ENCODE measurements around the gene NECTIN2. TPM values are rescaled to one million over a fixed set of nuclear protein-coding genes. Genes with fewer than 3 reads are reported as not detected.

The NECTIN2 gene
- polyA plus RNA-seq, 2 of the 4 experiments (the other 2 are of a cell fraction) = 69.4 to 89.6 TPM

DNA sequence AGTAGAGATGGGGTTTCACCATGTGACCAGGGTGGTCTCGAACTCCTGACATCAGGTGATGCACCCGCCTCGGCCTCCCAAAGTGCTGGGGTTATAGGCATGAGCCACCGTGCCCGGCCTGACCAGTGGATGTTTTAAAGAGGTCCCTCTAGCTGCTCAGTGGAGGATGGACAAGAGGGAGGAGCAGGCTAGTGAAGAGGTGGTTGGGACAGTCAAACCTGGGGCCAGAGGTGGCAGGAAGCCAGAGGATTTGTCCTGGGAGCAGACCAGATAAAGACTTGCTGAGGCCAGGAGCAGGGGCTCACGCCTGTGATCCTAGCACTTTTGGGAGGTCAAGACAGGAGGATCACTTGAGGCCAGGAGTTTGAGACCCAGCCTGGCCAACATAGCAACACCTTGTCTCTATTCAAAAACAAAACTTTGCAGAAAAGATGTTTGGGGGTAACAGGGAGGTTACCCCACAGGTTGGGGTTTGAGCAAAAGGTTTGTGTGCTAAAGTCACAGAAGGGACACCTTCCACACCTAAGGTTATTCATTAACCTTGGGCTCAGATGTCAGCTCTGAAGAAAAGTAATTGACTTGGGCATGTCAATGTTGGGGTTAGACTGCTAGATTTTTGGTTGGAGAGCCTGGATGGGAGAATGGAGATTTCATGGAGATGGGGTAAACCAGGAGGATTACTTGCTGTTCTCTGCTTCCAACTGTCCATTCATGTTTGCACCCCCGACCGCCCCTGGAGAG is 28.2 kb upstream of the NECTIN2 start:
- FAIRE-seq (no peak), DNase-seq (ENCODE audit: low read depth in 1 of 2, low spot score in 1 of 2) (no peak), ATAC-seq (no peak)
- H3K4me3 ChIP-seq = no peak overlapping the region
- no peak overlapping the region for H3K4me2 ChIP-seq
- H3K9me3 ChIP-seq = no peaks in the 10 kb centered on the region
- H3K4me1 ChIP-seq = peaks cover 5% of the 10 kb centered on the region; the same call in 1 of the 3 replicates
- H3K27ac ChIP-seq = no peak overlapping the region
- ChIA-PET CTCF (interaction anchor here (1.4 to 3.4 kb wide), 3 partner anchors 26 to 34 kb away, joined by 4 to 15 read pairs (median 7); partner anchors contain the start of gene NECTIN2), POLR2A (interaction anchor here (0.6 to 1.3 kb wide), 2 partner anchors 9 to 156 kb away, joined by 3 read pairs; partner anchors contain the start of gene BCAM)
- TF ChIP-seq KDM5A (IDR thresholded peaks at IDR 0.05) (no peak), NR3C1 (IDR thresholded peaks at IDR 0.05) (no peak), POLR2AphosphoS2 (conservative IDR thresholded peaks at IDR 0.05; ENCODE audit: low read length) (no peak), CBX2 (IDR thresholded peaks at IDR 0.05; ENCODE audit: borderline replicate concordance, low read depth) (no peak), HDAC2 (IDR thresholded peaks at IDR 0.05) (no peak), ZFP36 (IDR thresholded peaks at IDR 0.05; ENCODE audit: borderline replicate concordance, partially characterized antibody) (no peak), HOXB5 (CRISPR knock-in tag; IDR thresholded peaks at IDR 0.05) (no peak), NPAS2 (CRISPR knock-in tag; IDR thresholded peaks at IDR 0.05; ENCODE audit: borderline replicate concordance) (no peak), MAZ (IDR thresholded peaks at IDR 0.05; ENCODE audit: borderline replicate concordance, low read depth, low read length) (no peak), RFX5 (IDR thresholded peaks at IDR 0.05) (no peak), POLR2A (IDR thresholded peaks at IDR 0.05; ENCODE audit: low read length) (no peak), RCOR1 (IDR thresholded peaks at IDR 0.05; ENCODE audit: low read depth, low read length) (no peak), TP53 (CRISPR knock-in tag; IDR thresholded peaks at IDR 0.05) (no peak)
- TF ChIP-seq, protein P1, sequence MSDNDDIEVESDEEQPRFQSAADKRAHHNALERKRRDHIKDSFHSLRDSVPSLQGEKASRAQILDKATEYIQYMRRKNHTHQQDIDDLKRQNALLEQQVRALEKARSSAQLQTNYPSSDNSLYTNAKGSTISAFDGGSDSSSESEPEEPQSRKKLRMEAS (IDR thresholded peaks at IDR 0.05) = no peak
- 83% methylated on average over 8 of the region's 8 CpGs for WGBS (ENCODE audit: missing lambda C conversion rate)

- WGBS (ENCODE audit: missing lambda C conversion rate) = 86% methylated on average over 20 of the region's 20 CpGs
- POLR2A ChIA-PET = interaction anchor here (0.6 to 1.3 kb wide), 2 partner anchors 10 to 155 kb away, joined by 3 read pairs; partner anchors contain the start of gene BCAM
- Histone ChIP-seq H3K4me1 (peaks cover 11% of the 10 kb centered on the region; the same call in 2 of the 3 replicates), H3K4me3 (no peak overlapping the region), H3K27ac (no peak overlapping the region), H3K9me3 (no peaks in the 10 kb centered on the region), H3K4me2 (no peak overlapping the region)
- no peak for DNase-seq (ENCODE audit: low read depth in 1 of 2, low spot score in 1 of 2)
- no peak; a peak in 1 of 6 replicates for ATAC-seq
- CTCF ChIA-PET = interaction anchor here (1.4 to 3.4 kb wide), 4 partner anchors 12 to 94 kb away, joined by 4 to 15 read pairs (median 6); no protein-coding TSS in a partner anchor
- TF ChIP-seq, protein P2, sequence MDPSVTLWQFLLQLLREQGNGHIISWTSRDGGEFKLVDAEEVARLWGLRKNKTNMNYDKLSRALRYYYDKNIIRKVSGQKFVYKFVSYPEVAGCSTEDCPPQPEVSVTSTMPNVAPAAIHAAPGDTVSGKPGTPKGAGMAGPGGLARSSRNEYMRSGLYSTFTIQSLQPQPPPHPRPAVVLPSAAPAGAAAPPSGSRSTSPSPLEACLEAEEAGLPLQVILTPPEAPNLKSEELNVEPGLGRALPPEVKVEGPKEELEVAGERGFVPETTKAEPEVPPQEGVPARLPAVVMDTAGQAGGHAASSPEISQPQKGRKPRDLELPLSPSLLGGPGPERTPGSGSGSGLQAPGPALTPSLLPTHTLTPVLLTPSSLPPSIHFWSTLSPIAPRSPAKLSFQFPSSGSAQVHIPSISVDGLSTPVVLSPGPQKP (IDR thresholded peaks at IDR 0.05; ENCODE audit: low read depth, low read length) = no peak
- TF ChIP-seq NFE2L2 (conservative IDR thresholded peaks at IDR 0.05; ENCODE audit: low read length) (no peak), EHMT2 (IDR thresholded peaks at IDR 0.05; ENCODE audit: low read depth) (no peak), HDAC2 (IDR thresholded peaks at IDR 0.05) (no peak), TFCP2L1 (CRISPR knock-in tag; IDR thresholded peaks at IDR 0.05) (no peak), HOXA7 (CRISPR knock-in tag; IDR thresholded peaks at IDR 0.05) (no peak), CBX8 (IDR thresholded peaks at IDR 0.05) (no peak)
- TF ChIP-seq, protein P3, sequence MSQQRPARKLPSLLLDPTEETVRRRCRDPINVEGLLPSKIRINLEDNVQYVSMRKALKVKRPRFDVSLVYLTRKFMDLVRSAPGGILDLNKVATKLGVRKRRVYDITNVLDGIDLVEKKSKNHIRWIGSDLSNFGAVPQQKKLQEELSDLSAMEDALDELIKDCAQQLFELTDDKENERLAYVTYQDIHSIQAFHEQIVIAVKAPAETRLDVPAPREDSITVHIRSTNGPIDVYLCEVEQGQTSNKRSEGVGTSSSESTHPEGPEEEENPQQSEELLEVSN (IDR thresholded peaks at IDR 0.05; ENCODE audit: borderline replicate concordance, low read depth) = no peak
- no peak for FAIRE-seq
Measured at GRCh38 chr19:44818466-44819031, 27.5 kb upstream of the NECTIN2 start.
